ENCODE data around the gene SCUBE2.
"Not testable (repeated sequence)": the region's sequence is repeated elsewhere in the genome, so short reads cannot be mapped to it uniquely, and the experiment has no call there.

SCUBE2 gene

GRCh38 chr11:9004183-9004926 is 87.0 kb downstream of the SCUBE2 start:
- DNase-seq (ENCODE audit: low spot score) = no peak

GRCh38 chr11:9003573-9004182 is 87.7 kb downstream of the SCUBE2 start, which contains the start of gene NRIP3:
NRIP3 (minus strand) TSS chr11:9004001; CDS start chr11:9003935, 66 bp downstream.
- DNase-seq (ENCODE audit: low spot score) = peak; percentile 70

- no peak for DNase-seq (ENCODE audit: low spot score)
Measured at GRCh38 chr11:9002920-9003572, 88.4 kb downstream of the SCUBE2 start.

GRCh38 chr11:9001736-9002135 is 89.7 kb downstream of the SCUBE2 start:
- DNase-seq (ENCODE audit: low spot score) = peak; percentile 79

GRCh38 chr11:8998017-8998416 is 93.4 kb downstream of the SCUBE2 start:
- DNase-seq (ENCODE audit: low spot score) = no peak

GRCh38 chr11:8997451-8997850 is 93.9 kb downstream of the SCUBE2 start:
- no peak for DNase-seq (ENCODE audit: low spot score)

- DNase-seq (ENCODE audit: low spot score) = peak; percentile 71
Measured at GRCh38 chr11:8989453-8989852, 101.9 kb downstream of the SCUBE2 start.

GRCh38 chr11:8988329-8989234 is 102.8 kb downstream of the SCUBE2 start:
- DNase-seq (ENCODE audit: low spot score) = peak; percentile 62

- no peak for DNase-seq (ENCODE audit: low spot score)
Measured at GRCh38 chr11:8987446-8987845, 104.0 kb downstream of the SCUBE2 start.

GRCh38 chr11:8986772-8987171 is 104.6 kb downstream of the SCUBE2 start:
- DNase-seq (ENCODE audit: low spot score) = not testable (repeated sequence)

- no peak for DNase-seq (ENCODE audit: low spot score)
Measured at GRCh38 chr11:8985462-8985861, 105.9 kb downstream of the SCUBE2 start.

- no peak for DNase-seq (ENCODE audit: low spot score)
Measured at GRCh38 chr11:8983552-8983951, 107.8 kb downstream of the SCUBE2 start.

- DNase-seq (ENCODE audit: low spot score) = no peak
Measured at GRCh38 chr11:8980485-8980884, 110.9 kb downstream of the SCUBE2 start.

GRCh38 chr11:8979365-8979764 is 112.0 kb downstream of the SCUBE2 start:
- not testable (repeated sequence) for DNase-seq (ENCODE audit: low spot score)

- DNase-seq (ENCODE audit: low spot score) = no peak
Measured at GRCh38 chr11:8973121-8973520, 118.3 kb downstream of the SCUBE2 start.

- DNase-seq (ENCODE audit: low spot score) = no peak
Measured at GRCh38 chr11:8971924-8972316, 119.5 kb downstream of the SCUBE2 start.

- DNase-seq (ENCODE audit: low spot score) = no peak
Measured at GRCh38 chr11:8971196-8971923, 120.0 kb downstream of the SCUBE2 start.
